GM12801 (cell line): Measurements from ENCODE around the gene SKIC2.

ENCODE experiments used
- TF ChIP-seq, protein P1 (sequence below): IDR thresholded peaks from one replicate; pipeline ENCODE4 v1.5.1; 2011; ENCODE audit warnings: control low read depth; ENCODE audit not compliant: insufficient read length; ENCODE audit errors: extremely low read depth

Gene SKIC2

GRCh38 chr6:31922942-31923341 is 36.0 kb upstream of the SKIC2 start:
- TF ChIP-seq, protein P1, sequence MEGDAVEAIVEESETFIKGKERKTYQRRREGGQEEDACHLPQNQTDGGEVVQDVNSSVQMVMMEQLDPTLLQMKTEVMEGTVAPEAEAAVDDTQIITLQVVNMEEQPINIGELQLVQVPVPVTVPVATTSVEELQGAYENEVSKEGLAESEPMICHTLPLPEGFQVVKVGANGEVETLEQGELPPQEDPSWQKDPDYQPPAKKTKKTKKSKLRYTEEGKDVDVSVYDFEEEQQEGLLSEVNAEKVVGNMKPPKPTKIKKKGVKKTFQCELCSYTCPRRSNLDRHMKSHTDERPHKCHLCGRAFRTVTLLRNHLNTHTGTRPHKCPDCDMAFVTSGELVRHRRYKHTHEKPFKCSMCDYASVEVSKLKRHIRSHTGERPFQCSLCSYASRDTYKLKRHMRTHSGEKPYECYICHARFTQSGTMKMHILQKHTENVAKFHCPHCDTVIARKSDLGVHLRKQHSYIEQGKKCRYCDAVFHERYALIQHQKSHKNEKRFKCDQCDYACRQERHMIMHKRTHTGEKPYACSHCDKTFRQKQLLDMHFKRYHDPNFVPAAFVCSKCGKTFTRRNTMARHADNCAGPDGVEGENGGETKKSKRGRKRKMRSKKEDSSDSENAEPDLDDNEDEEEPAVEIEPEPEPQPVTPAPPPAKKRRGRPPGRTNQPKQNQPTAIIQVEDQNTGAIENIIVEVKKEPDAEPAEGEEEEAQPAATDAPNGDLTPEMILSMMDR = no peak

DNA sequence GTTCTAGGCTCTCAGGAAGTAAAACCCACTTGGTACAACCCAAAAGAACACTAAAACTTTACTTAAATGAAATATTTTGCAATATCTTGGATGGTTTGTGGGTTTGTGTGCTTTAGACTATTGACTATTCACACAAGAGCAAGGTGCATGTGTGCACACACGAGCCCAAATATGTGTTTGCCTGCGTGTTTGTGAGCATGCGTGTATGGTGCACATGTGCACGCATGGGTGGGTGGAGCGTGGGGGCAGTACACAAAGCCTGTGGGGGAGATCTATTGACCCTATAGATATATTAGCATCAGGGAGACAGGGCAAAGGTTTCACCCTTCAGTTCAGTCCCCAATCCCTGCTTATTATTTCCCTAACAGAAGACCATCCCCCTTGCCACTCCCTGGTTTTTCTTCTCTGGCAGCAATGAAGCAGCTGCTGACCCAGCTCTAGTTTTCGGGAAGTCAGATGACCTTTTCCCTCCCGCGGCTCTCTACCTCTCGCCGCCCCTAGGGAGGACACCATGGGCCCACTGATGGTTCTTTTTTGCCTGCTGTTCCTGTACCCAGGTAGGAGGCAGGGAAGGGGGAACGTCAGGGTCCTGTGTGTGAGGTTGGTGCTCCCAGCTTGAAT is 31.6 kb upstream of the SKIC2 start, which contains the start of gene C2:
Gene C2, plus strand, starts transcription at position 476 of the 621 bp plus-strand sequence. Its CDS starts 36 bp downstream, at position 512.
- TF ChIP-seq, protein P1 = no peak

- TF ChIP-seq, protein P1 = no peak
These were observed 30.9 kb upstream of the SKIC2 start for GRCh38 chr6:31927863-31928671.

- TF ChIP-seq, protein P1 = no peak
These were observed 30.4 kb upstream of the SKIC2 start for GRCh38 chr6:31928672-31928939.

DNA sequence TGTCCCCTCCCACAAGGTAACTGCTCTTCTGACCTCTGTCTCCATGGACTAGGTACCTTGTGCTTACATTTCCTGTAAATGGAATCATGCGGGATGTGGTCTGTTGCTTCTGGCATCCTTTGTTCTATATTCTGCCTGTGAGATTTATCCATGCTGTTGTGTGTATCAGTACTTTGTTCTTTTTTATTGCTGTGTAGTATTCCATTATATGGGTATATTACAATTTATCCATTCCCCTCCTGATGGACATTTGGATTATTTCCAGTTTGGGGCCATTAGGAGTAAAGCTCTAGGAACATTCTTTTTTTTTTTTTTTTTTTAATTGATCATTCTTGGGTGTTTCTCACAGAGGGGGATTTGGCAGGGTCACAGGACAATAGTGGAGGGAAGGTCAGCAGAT is 28.0 kb upstream of the SKIC2 start:
- TF ChIP-seq, protein P1 = no peak

GRCh38 chr6:31933537-31933936 is 25.4 kb upstream of the SKIC2 start:
- TF ChIP-seq, protein P1 = no peak

GRCh38 chr6:31935021-31935420 is 24.0 kb upstream of the SKIC2 start:
- TF ChIP-seq, protein P1 = no peak
